ENCODE data around the gene TFDP1. TPM values are rescaled to one million over a fixed set of nuclear protein-coding genes. Genes with fewer than 3 reads are reported as not detected.

The TFDP1 gene
- total RNA-seq, 4 donors from 2014 or later: 10.3 to 101 (median 52.3) TPM

GRCh38 chr13:113658836-113659235 lies 74.3 kb downstream of the TFDP1 start:
- TF ChIP-seq POLR2A (IDR thresholded peaks at IDR 0.05) (no peak), CTCF (IDR thresholded peaks at IDR 0.05) (no peak)

GRCh38 chr13:113659337-113659736 lies 74.8 kb downstream of the TFDP1 start:
- H3K4me1 ChIP-seq: no peaks in the 10 kb centered on the region
- no peaks in the 10 kb centered on the region for H3K27me3 ChIP-seq
- no peaks in the 10 kb centered on the region for H3K9me3 ChIP-seq
- intact Hi-C loops (cut with DNase I; ENCODE audit: low total_unique reads): no loop called here
- H3K36me3 ChIP-seq: no peaks in the 10 kb centered on the region
- no peak overlapping the region for H3K27ac ChIP-seq
- TF ChIP-seq CTCF (IDR thresholded peaks at IDR 0.05) (no peak), POLR2A (IDR thresholded peaks at IDR 0.05) (no peak)
- DNase-seq: peak in 1 of 2 donors; percentile 1
- H3K4me3 ChIP-seq: no peak overlapping the region

More at GRCh38 chr13:113658836-113659235, 74.3 kb downstream of the TFDP1 start:
- H3K27me3 ChIP-seq: no peaks in the 10 kb centered on the region
- peak; percentile 1 to 8 for DNase-seq
- intact Hi-C loops (cut with DNase I; ENCODE audit: low total_unique reads): no loop called here
- no peak overlapping the region for H3K4me3 ChIP-seq
- H3K4me1 ChIP-seq: no peaks in the 10 kb centered on the region
- H3K36me3 ChIP-seq: no peaks in the 10 kb centered on the region
- H3K27ac ChIP-seq: no peak overlapping the region
- no peaks in the 10 kb centered on the region for H3K9me3 ChIP-seq

GRCh38 chr13:113660066-113660465 lies 75.5 kb downstream of the TFDP1 start:
- TF ChIP-seq CTCF (IDR thresholded peaks at IDR 0.05) (no peak), POLR2A (IDR thresholded peaks at IDR 0.05) (no peak)
- Histone ChIP-seq H3K27me3 (no peaks in the 10 kb centered on the region), H3K4me1 (no peaks in the 10 kb centered on the region), H3K36me3 (no peaks in the 10 kb centered on the region), H3K9me3 (no peaks in the 10 kb centered on the region), H3K27ac (no peak overlapping the region), H3K4me3 (no peak overlapping the region)
- DNase-seq: no peak
- intact Hi-C loops (cut with DNase I; ENCODE audit: low total_unique reads): no loop called here

GRCh38 chr13:113661509-113661908 lies 77.0 kb downstream of the TFDP1 start:
- intact Hi-C loops (cut with DNase I; ENCODE audit: low total_unique reads): no loop called here
- DNase-seq: no peak
- H3K9me3 ChIP-seq: no peaks in the 10 kb centered on the region
- TF ChIP-seq POLR2A (IDR thresholded peaks at IDR 0.05) (no peak), CTCF (IDR thresholded peaks at IDR 0.05) (no peak)
- no peaks in the 10 kb centered on the region for H3K36me3 ChIP-seq
- H3K4me1 ChIP-seq: no peaks in the 10 kb centered on the region
- no peak overlapping the region for H3K4me3 ChIP-seq
- no peak overlapping the region for H3K27ac ChIP-seq
- H3K27me3 ChIP-seq: no peaks in the 10 kb centered on the region

GRCh38 chr13:113663934-113664333 lies 79.4 kb downstream of the TFDP1 start:
- Histone ChIP-seq H3K9me3 (no peaks in the 10 kb centered on the region), H3K4me1 (no peaks in the 10 kb centered on the region), H3K27me3 (no peaks in the 10 kb centered on the region), H3K27ac (no peak overlapping the region), H3K4me3 (no peak overlapping the region), H3K36me3 (no peaks in the 10 kb centered on the region)
- DNase-seq: peak in 1 of 2 donors; percentile 3
- intact Hi-C loops (cut with DNase I; ENCODE audit: low total_unique reads): no loop called here
- TF ChIP-seq CTCF (IDR thresholded peaks at IDR 0.05) (no peak), POLR2A (IDR thresholded peaks at IDR 0.05) (no peak)

Data from uterus (tissue), 4 donors.